Adrenal gland (tissue), 12 donors: Measurements from ENCODE around the gene CYP2S1. TPM values are rescaled to one million over a fixed set of nuclear protein-coding genes. Genes with fewer than 3 reads are reported as not detected.
A peak's percentile ranks its signal among the peaks of the same experiment; 100 is the strongest.
"Not testable (repeated sequence)": the region's sequence is repeated elsewhere in the genome, so short reads cannot be mapped to it uniquely, and the experiment has no call there.

Experiments
- DNase-seq, 7 donors: peaks; one replicate each; pipeline ENCODE4 v3.0.0-alpha.2; 2019 to 2020
- H3K27ac ChIP-seq, 5 donors: fragments of 200-600 bp; sonication (generic) in 4 of 5; 1 replicate in 3 of 5; 2 replicates in 2 of 5; pipeline versions ENCODE4 v1.5.1 to v1.8.0; 2016 to 2020; ENCODE audit warnings: mild to moderate bottlenecking in 1 of 5
- H3K27me3 ChIP-seq: fragments of 200-600 bp; 2 replicates; pipeline ENCODE4 v1.8.0; 2021
- H3K36me3 ChIP-seq, 2 donors: fragments of 200-600 bp; replicated peaks in 1 of 2; 1 replicate in 1 of 2; 2 replicates in 1 of 2; pipeline versions ENCODE4 v1.5.1 to v1.8.0; 2018 to 2022
- H3K4me1 ChIP-seq, 2 donors: fragments of 200-600 bp; replicated peaks in 1 of 2; 1 replicate in 1 of 2; 2 replicates in 1 of 2; pipeline versions ENCODE4 v1.5.1 to v1.8.0; 2018 to 2021
- H3K4me3 ChIP-seq, 4 donors: fragments of 200-600 bp; sonication (generic) in 3 of 4; one replicate each; pipeline ENCODE4 v1.5.1; 2016 to 2018
- H3K9me3 ChIP-seq, 3 donors: fragments of 200-600 bp; sonication (generic) in 1 of 3; replicated peaks in 1 of 3; 1 replicate in 2 of 3; 2 replicates in 1 of 3; pipeline versions ENCODE4 v1.5.1 to v1.8.0; 2016 to 2021
- POLR2A ChIP-seq, 2 donors: fragments of 450-650 bp; IDR thresholded peaks; one replicate each; pipeline ENCODE4 v1.6.1; 2017; ENCODE audit warnings: antibody characterized with exemption in 2 of 2, mild to moderate bottlenecking in 2 of 2, moderate library complexity in 1 of 2
- WGBS, 4 donors: extraction: QIAGEN DNeasy Blood & Tissue Kit in 2 of 4; methylation state at CpG; one replicate each; pipeline versions ENCODE4 v1.1.5 to v1.1.7; 2013 to 2017; 5-methylcytosine and 5-hydroxymethylcytosine counted together
- intact Hi-C, 2 donors: fragments of 100-400 bp; cut with DNase I; formaldehyde crosslinking; loops; one replicate each; pipeline versions ENCODE4 v1.14.1 to v1.15.0; 2022 to 2023
- polyA plus RNA-seq, 3 donors: library from polyadenylated mRNA; stranded (reverse); fragments of 200-250 nt in 2 of 3; fragments of 350-450 nt in 1 of 3; fragmentation: Illumina TruSeq in 1 of 3; extraction: RNeasy Lipid Tissue Mini Kit (QIAGEN cat#74804) in 1 of 3; gene quantifications; one replicate each; pipeline ENCODE4 v1.2.3, GENCODE V29; 2013 to 2014
- total RNA-seq, 9 donors: library from RNA; depleted of rRNA in 4 of 9; stranded (reverse); fragments of >200 nt in 4 of 9; fragments of 120-200 nt in 1 of 9; fragmentation: NEBNext Ultra II Directional in 1 of 9; extraction: Animal tissue kit (Norgen Biotek cat#: 25700) in 1 of 9; gene quantifications; one replicate each; pipeline versions ENCODE4 v1.1.0 to v1.2.4, GENCODE V29; 2013 to 2023
- TF ChIP-seq, protein P1 (sequence below), 6 experiments: fragments of 450-650 bp in 4 of 6; fragments of 200-600 bp in 2 of 6; sonication (generic) in 1 of 6; IDR thresholded peaks; 1 replicate in 5 of 6; 2 replicates in 1 of 6; pipeline versions ENCODE4 v1.5.1 to v1.8.0; 2016 to 2021; ENCODE audit warnings: antibody characterized with exemption in 6 of 6, mild to moderate bottlenecking in 2 of 6, moderate library complexity in 1 of 6
- donor health status: healthy with polysubstance abuse.
- donor health status: Bipolar disorder and iron deficiency.
- donor health status: DM: yes; HTN: yes; CAD: no.
- donor health status: DM: no; HTN: no; CAD: no.
- donor health status: DM: no; HTN: no; CAD: no.
- donor health status: DM: yes; HTN: yes; CAD: no.

CYP2S1 gene
- total and polyA plus RNA-seq, 12 donors, result 0.06 to 4.7 (median 1.7) TPM

GRCh38 chr19:41175801-41176777 is 16.9 kb upstream of the CYP2S1 start:
- Histone ChIP-seq H3K36me3 (no peaks in the 10 kb centered on the region), H3K9me3 (no peaks in the 10 kb centered on the region), H3K27me3 (no peaks in the 10 kb centered on the region), H3K4me3 (peak overlapping the region in 2 of 4 donors; percentile 21 to 35), H3K4me1 (peaks cover 11 to 14% of the 10 kb centered on the region in 2 donors), H3K27ac (peak overlapping the region in 4 of 5 donors; percentile 35 to 76 (median 66))
- WGBS, 4 donors, result 18 to 36% (median 26%) methylated on average over 14 of the region's 14 CpGs
- TF ChIP-seq, protein P1, sequence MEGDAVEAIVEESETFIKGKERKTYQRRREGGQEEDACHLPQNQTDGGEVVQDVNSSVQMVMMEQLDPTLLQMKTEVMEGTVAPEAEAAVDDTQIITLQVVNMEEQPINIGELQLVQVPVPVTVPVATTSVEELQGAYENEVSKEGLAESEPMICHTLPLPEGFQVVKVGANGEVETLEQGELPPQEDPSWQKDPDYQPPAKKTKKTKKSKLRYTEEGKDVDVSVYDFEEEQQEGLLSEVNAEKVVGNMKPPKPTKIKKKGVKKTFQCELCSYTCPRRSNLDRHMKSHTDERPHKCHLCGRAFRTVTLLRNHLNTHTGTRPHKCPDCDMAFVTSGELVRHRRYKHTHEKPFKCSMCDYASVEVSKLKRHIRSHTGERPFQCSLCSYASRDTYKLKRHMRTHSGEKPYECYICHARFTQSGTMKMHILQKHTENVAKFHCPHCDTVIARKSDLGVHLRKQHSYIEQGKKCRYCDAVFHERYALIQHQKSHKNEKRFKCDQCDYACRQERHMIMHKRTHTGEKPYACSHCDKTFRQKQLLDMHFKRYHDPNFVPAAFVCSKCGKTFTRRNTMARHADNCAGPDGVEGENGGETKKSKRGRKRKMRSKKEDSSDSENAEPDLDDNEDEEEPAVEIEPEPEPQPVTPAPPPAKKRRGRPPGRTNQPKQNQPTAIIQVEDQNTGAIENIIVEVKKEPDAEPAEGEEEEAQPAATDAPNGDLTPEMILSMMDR (IDR thresholded peaks at IDR 0.05), result no peak
- TF ChIP-seq POLR2A (IDR thresholded peaks at IDR 0.05), result peak in 1 of 2 donors; percentile 55
- DNase-seq, result peak; percentile 70 to 92 (median 90)
- intact Hi-C loops, result no loop called here

DNA sequence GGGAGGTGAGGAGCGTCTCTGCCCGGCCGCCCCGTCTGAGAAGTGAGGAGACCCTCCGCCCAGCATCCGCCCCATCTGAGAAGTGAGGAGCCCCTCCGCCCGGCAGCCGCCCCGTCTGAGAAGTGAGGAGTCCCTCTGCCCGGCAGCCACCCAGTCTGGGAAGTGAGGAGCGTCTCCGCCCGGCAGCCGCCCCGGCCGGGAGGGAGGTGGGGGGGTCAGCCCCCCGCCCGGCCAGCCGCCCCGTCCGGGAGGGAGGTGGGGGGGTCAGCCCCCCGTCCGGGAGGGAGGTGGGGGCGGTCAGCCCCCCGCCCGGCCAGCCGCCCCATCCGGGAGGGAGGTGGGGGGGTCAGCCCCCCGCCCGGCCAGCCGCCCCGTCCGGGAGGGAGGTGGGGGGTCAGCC is 12.8 kb upstream of the CYP2S1 start:
- DNase-seq, H3K27ac ChIP-seq, H3K36me3 ChIP-seq, intact Hi-C loops, H3K27me3 ChIP-seq, H3K9me3 ChIP-seq, H3K4me3 ChIP-seq: not testable (repeated sequence)
- peaks cover 8 to 10% of the 10 kb centered on the region in 2 donors for H3K4me1 ChIP-seq
- 84 to 100% (median 93%) methylated on average over 4 to 18 of the region's 34 CpGs; no CpG with 5 or more reads in 1 of the 4 donors for WGBS, 4 donors

GRCh38 chr19:41186971-41187883 is 5.8 kb upstream of the CYP2S1 start:
- Histone ChIP-seq H3K27ac (no peak overlapping the region), H3K36me3 (no peaks in the 10 kb centered on the region), H3K9me3 (no peaks in the 10 kb centered on the region), H3K4me1 (no peaks in the 10 kb centered on the region), H3K4me3 (no peak overlapping the region), H3K27me3 (no peaks in the 10 kb centered on the region)
- intact Hi-C loops, result no loop called here
- WGBS, 4 donors, result 76 to 80% (median 79%) methylated on average over 8 of the region's 8 CpGs
- TF ChIP-seq, protein P1 (IDR thresholded peaks at IDR 0.05), result no peak
- no peak for TF ChIP-seq POLR2A (IDR thresholded peaks at IDR 0.05)
- no peak for DNase-seq

- no peaks in the 10 kb centered on the region for H3K36me3 ChIP-seq
- 72 to 90% (median 83%) methylated on average over 3 of the region's 3 CpGs for WGBS, 4 donors
- TF ChIP-seq POLR2A (IDR thresholded peaks at IDR 0.05), result no peak
- TF ChIP-seq, protein P1 (IDR thresholded peaks at IDR 0.05), result no peak
- H3K4me3 ChIP-seq, result no peak overlapping the region
- H3K27ac ChIP-seq, result no peak overlapping the region
- intact Hi-C loops, result no loop called here
- DNase-seq, result no peak
- no peaks in the 10 kb centered on the region for H3K9me3 ChIP-seq
- H3K27me3 ChIP-seq, result peaks cover 3% of the 10 kb centered on the region
- peaks cover 0 to 6% of the 10 kb centered on the region in 2 donors for H3K4me1 ChIP-seq
Measured at GRCh38 chr19:41187884-41188279, 5.1 kb upstream of the CYP2S1 start.
